Prostate gland (tissue), 2 donors: ENCODE data around the gene BATF.

Experiments used
- CTCF ChIP-seq, 4 experiments: fragments of 200-600 bp in 2 of 4; fragments of 450-650 bp in 2 of 4; sonication (generic) in 2 of 4; IDR thresholded peaks; 1 replicate in 3 of 4; 2 replicates in 1 of 4; pipeline ENCODE4 v1.5.1; 2016 to 2019; ENCODE audit warnings: antibody characterized with exemption in 4 of 4, mild to moderate bottlenecking in 2 of 4, moderate library complexity in 2 of 4
- POLR2A ChIP-seq: fragments of 450-650 bp; IDR thresholded peaks from one replicate; pipeline ENCODE4 v1.6.1; 2016; ENCODE audit warnings: antibody characterized with exemption, mild to moderate bottlenecking

DNA sequence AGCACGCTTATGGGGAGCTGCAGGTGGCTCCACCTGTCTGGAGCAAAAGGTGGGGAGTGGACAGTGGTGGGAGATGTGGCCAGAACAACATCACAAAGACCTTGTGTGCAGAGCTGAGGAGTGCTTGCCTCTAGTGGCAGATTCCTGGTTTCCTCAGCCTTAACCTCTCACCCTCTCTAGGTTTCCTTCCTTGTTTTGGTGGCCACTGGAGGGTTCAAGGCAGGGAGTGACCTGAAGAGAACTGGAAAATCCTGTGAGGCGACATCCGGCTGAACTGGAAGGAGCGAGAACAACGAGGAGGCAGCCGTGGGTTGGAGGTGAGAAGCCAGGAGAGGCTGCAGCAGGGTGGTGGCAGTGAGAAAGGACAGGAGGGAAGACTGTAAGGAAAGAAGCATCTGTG, 49.8 kb downstream of the BATF start:
- TF ChIP-seq CTCF (IDR thresholded peaks at IDR 0.05) (no peak), POLR2A (no peak)
